HG03159 (cell line): ENCODE results near the gene RASGRF2.

Experiments used
- ATAC-seq: cut with Tn5 transposase; IDR thresholded peaks from one replicate; pipeline ENCODE4 v1.9.1; 2021; ENCODE audit warnings: mild to moderate bottlenecking, moderate library complexity; ENCODE audit not compliant: unreplicated experiment

RASGRF2 gene

GRCh38 chr5:81132381-81132780 is 172.2 kb downstream of the RASGRF2 start:
- ATAC-seq = no peak

GRCh38 chr5:81134066-81134465 is 173.9 kb downstream of the RASGRF2 start:
- no peak for ATAC-seq

- ATAC-seq = no peak
Observed at GRCh38 chr5:81134566-81134965, 174.4 kb downstream of the RASGRF2 start.

GRCh38 chr5:81136557-81136956 is 176.4 kb downstream of the RASGRF2 start:
- no peak for ATAC-seq

- no peak for ATAC-seq
Observed at GRCh38 chr5:81137833-81138232, 177.7 kb downstream of the RASGRF2 start.

- no peak for ATAC-seq
Observed at GRCh38 chr5:81140441-81140840, 180.3 kb downstream of the RASGRF2 start.

- ATAC-seq = no peak
Observed at GRCh38 chr5:81140943-81141342, 180.8 kb downstream of the RASGRF2 start.

DNA sequence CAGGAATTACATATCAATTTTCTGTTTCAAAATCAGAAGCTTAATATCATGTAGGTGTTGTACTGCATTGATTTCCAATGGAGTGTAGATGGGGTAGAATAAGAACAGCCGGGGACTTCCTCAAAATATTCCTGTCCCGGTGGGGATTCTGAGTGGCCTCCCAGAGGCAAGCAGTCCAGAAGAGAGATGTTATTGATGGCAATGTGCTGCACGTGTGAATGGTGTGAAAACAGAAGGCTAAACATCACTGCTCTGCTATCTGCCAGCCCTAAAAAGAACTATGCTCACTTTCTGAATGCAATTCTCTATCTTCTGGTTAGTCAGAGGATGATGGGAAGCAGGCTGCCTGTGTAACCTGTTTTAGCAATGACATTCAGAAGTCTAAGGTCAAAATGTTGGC is 181.9 kb downstream of the RASGRF2 start:
- no peak for ATAC-seq

DNA sequence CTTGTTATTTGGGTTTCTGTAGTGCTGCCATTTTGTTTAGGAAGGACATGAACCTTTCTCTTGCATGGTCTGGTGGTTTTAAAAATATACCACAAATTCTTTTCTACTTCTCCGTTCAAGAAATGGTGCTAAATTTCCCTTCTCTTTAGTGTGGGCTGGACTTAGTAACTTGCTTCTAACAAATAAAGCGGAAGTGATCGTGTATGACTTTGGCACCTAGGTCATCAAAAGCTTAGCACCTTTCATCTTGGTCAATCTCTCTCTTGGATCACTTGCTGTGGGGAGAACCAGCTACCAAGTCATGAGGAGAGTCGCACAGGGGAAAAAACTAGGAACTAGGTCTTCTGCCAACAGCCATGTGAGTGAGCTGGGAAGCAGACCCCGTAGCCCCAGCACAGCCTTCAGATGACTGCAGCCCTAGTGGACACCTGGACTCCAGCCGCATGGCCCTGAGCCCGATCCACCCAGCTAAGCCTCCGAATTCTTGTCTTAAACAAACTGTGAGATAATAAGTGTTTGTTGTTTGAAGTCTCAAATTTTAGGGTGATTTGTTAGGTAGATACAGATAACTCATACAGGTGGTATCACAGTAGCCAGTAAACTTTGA is 185.3 kb downstream of the RASGRF2 start:
- ATAC-seq = no peak

DNA sequence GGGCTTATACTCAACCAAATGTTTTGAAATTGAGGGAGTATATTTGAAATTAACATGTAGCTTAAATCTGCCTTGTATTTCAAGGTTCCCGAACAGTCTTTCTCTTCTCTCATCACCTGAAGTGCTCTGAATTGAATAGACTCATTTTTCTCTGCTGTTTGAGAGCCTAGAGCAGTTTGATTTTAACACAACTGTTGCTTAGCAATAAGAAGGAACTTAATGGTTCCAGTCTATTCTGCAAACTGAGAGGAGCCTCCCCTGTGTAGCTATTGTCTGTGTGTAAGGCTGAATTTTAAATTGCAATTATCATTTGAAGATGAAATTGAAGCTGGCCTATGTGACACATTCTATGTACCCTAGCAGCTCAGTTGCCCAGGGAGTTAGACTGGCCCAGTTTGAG is 185.9 kb downstream of the RASGRF2 start:
- no peak for ATAC-seq

- ATAC-seq = no peak
Observed at GRCh38 chr5:81147011-81147885, 187.1 kb downstream of the RASGRF2 start.

DNA sequence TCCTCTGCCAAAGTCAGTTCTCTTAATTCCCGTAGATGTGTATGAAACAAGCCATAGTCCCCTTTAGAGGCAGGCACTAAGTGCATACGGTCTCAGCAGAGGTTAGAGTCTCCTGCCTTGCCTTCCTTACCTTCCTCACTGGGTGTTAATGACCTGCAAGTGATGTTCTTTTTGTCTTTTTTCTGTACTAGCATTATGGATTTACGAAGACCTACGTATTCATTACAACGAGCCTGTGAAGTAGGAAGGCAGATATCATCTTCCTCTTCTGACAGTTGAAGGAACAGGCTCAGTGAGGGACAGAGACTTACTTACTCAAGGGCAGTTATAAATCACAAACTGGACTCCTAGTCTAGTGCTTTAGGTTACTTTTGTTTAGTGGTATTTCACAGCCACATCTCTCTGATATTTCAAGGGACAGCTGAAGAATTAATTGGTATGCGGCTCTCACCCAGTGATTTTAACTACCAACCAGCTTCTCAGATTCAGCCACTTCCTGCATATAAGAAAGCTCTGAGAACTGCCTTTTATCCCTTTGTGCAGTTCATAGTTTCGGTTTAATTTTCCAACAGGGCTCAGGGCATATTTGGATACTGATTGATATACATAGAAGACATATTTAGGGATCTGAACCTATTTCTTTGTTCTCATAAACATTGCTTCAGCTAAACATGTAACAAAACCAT is 187.9 kb downstream of the RASGRF2 start:
- ATAC-seq = no peak

GRCh38 chr5:81151546-81151945 is 191.4 kb downstream of the RASGRF2 start:
- no peak for ATAC-seq

DNA sequence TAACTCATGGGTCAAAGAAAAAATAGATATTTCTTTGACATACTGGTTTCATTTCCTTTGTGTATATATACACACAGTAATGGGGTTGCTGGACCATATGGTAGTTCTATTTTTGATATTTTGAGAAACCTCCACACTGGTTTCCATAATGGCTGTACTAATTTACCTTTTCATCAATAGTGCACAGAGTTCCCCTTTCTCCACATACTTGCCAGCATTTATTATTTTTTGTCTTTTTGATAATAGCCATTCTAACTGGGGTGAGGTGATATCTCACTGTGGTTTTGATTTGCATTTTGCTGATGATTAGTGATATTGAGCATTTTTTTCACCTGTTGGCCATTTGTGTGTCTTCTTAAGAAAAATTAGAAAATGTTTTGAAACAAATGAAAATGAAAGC is 194.6 kb downstream of the RASGRF2 start:
- peak; percentile 67 for ATAC-seq

DNA sequence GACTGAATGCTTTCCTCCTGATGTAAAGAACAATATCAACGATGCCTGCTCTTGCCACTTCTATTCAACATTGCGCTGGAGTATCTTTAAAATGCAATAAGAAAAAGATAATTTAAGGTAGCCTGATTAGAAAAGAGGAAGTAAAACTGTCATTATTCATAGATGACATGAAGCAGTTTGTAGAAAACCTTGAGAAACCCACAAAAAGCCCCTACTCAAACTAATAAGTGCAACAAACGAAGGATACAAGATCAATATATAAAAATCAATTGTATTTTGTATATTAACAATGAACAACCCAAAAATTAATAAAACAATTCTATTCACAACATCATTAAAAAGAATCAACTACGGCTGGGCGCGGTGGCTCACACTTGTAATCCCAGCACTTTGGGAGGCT is 196.6 kb downstream of the RASGRF2 start:
- ATAC-seq = no peak

GRCh38 chr5:81161012-81161601 is 200.9 kb downstream of the RASGRF2 start:
- peak; percentile 68 for ATAC-seq

DNA sequence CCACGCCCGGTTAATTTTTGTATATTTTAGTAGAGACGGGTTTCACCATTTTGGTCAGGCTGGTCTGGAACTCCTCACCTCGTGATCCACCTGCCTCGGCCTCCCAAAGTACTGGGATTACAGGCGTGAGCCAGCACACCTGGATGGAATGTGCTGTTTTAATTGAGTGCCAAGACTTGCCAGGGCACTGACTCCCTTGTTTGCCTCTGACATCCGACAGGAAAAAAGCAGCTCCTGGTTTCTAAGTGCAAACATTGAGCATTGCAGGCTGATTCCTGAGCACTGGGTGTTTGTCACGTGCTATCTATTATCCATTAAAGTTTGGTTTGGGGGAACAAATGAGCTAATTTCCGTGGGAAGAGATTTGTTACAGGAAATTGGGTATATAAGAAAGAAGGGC is 202.3 kb downstream of the RASGRF2 start:
- no peak for ATAC-seq

DNA sequence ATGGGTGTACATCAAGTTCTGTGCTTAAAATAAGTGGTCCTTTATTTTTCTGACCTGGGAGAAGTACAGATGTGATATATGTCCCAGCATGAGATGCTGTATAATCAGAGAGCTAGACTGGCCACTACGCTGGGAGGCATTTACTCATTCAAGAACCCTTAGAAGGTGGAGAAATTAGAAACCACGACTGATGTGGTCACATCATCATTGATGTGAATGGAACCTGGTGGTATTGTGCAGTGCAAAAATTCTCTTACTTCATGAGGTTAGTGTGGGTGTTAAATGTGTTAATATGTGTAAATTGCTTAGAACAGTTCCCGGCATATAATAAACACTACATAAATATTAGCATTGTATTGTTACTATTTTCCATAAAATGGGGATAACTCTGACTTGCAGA is 203.5 kb downstream of the RASGRF2 start:
- ATAC-seq = no peak

- ATAC-seq = no peak
Observed at GRCh38 chr5:81164476-81164875, 204.3 kb downstream of the RASGRF2 start.

DNA sequence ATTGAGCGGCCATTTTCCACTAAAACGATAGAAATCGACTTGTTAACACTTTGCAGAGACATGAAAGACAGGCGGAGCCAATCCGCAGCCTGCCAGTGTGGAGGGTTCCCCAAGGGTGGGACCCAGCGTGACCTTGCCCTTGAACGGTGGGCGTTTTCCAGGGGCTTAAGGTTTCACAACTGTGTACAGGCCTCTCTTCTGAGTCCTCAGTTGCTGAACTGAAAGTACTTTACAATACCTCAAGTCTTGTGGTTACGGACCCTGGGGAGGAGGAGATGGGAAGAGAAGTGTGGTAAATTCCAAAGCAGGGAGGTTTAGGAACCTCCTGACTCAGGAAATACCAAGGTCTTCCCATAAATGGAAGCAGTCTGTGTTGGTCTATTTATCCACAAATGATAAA is 204.8 kb downstream of the RASGRF2 start:
- no peak for ATAC-seq

GRCh38 chr5:81165493-81166119 is 205.4 kb downstream of the RASGRF2 start:
- peak; percentile 76 for ATAC-seq
